Measurements from ENCODE around the gene ANK3.

ANK3 gene

GRCh38 chr10:60192946-60193345, 196.7 kb downstream of the ANK3 start:
- Histone ChIP-seq H3K27me3 (ENCODE audit: insufficient read depth, low read depth, severe bottlenecking) (no peaks in the 10 kb centered on the region), H3K27ac (no peak overlapping the region), H3K4me3 (ENCODE audit: low read depth, low read length) (no peak overlapping the region), H3K36me3 (no peaks in the 10 kb centered on the region), H3K9me3 (ENCODE audit: severe bottlenecking) (no peaks in the 10 kb centered on the region)
- no peak for TF ChIP-seq CTCF (IDR thresholded peaks at IDR 0.05; ENCODE audit: low read depth, low read length)
- no peak for DNase-seq

- Histone ChIP-seq H3K9me3 (ENCODE audit: severe bottlenecking) (no peaks in the 10 kb centered on the region), H3K4me3 (ENCODE audit: low read depth, low read length) (no peak overlapping the region), H3K27me3 (ENCODE audit: insufficient read depth, low read depth, severe bottlenecking) (no peaks in the 10 kb centered on the region), H3K27ac (no peak overlapping the region), H3K36me3 (no peaks in the 10 kb centered on the region)
- DNase-seq, result no peak
- TF ChIP-seq CTCF (IDR thresholded peaks at IDR 0.05; ENCODE audit: low read depth, low read length), result no peak
Observed at GRCh38 chr10:60189861-60190475, 199.7 kb downstream of the ANK3 start.

DNA sequence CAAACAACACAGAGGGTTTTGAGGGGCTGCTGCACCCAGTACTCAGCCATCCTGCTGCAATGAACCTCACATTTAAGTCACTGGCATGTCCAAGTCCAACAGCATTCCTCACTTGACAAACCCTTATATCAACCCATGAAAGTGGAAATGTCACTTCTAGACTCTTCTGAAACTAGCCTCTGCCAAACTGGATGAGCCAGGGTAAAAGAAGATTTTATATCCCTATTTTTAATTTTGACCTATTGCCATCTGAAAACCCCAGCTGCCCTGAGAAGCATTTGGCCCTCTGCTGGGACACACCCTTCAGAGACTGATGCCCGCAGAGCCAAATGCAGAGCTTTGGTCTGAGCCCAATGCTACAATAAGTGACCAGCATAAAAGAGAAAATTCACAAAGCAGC, 201.1 kb downstream of the ANK3 start:
- DNase-seq, result no peak
- Histone ChIP-seq H3K27ac (no peak overlapping the region), H3K9me3 (ENCODE audit: severe bottlenecking) (no peaks in the 10 kb centered on the region), H3K27me3 (ENCODE audit: insufficient read depth, low read depth, severe bottlenecking) (no peaks in the 10 kb centered on the region), H3K4me3 (ENCODE audit: low read depth, low read length) (no peak overlapping the region), H3K36me3 (no peaks in the 10 kb centered on the region)
- TF ChIP-seq CTCF (IDR thresholded peaks at IDR 0.05; ENCODE audit: low read depth, low read length), result no peak

DNA sequence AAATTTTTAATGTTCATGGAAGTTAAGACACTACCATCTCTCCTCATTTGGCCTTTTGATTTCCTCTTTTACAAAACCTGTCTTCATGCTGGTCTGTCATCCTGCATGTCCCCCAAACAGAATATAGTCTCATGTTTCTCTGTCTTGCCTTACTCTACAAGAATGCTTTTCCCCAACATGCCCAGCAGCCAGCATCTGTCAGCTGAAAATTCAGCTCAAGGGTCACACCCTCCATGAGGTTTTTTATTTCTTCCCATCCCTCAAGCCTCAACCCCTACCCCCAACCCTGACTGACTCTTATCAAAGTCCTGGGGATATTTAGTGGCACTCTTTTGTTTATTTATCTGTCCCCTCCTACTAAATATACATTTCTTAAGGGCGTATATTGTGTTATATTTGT, 202.0 kb downstream of the ANK3 start:
- no peak for DNase-seq
- Histone ChIP-seq H3K27me3 (ENCODE audit: insufficient read depth, low read depth, severe bottlenecking) (no peaks in the 10 kb centered on the region), H3K36me3 (no peaks in the 10 kb centered on the region), H3K9me3 (ENCODE audit: severe bottlenecking) (no peaks in the 10 kb centered on the region), H3K27ac (no peak overlapping the region), H3K4me3 (ENCODE audit: low read depth, low read length) (no peak overlapping the region)
- no peak for TF ChIP-seq CTCF (IDR thresholded peaks at IDR 0.05; ENCODE audit: low read depth, low read length)

- no peak overlapping the region for H3K4me3 ChIP-seq (ENCODE audit: low read depth, low read length)
- H3K9me3 ChIP-seq (ENCODE audit: severe bottlenecking), result no peaks in the 10 kb centered on the region
- no peaks in the 10 kb centered on the region for H3K27me3 ChIP-seq (ENCODE audit: insufficient read depth, low read depth, severe bottlenecking)
- DNase-seq, result no peak
- TF ChIP-seq CTCF (IDR thresholded peaks at IDR 0.05; ENCODE audit: low read depth, low read length), result no peak
- H3K36me3 ChIP-seq, result no peaks in the 10 kb centered on the region
- no peak overlapping the region for H3K27ac ChIP-seq
Observed at GRCh38 chr10:60186315-60187071, 203.2 kb downstream of the ANK3 start.

Measured in WERI-Rb-1 (cell line).